KMS-11 (cell line): ENCODE data around the gene DGKB.

Experiments
- H2AFZ ChIP-seq: fragments of 200-600 bp; sonication (generic); 2 replicates; pipeline ENCODE4 v1.6.1; 2016; ENCODE audit warnings: antibody characterized with exemption, mixed run types, low read depth
- H3K27ac ChIP-seq: fragments of 200-600 bp; sonication (generic); 2 replicates; pipeline ENCODE4 v1.6.1; 2016; ENCODE audit warnings: mild to moderate bottlenecking, mixed run types
- H3K27me3 ChIP-seq: fragments of 200-600 bp; sonication (generic); 2 replicates; pipeline ENCODE4 v1.6.1; 2017; ENCODE audit warnings: mild to moderate bottlenecking, low read depth, mixed run types, moderate library complexity; ENCODE audit not compliant: insufficient read depth
- H3K36me3 ChIP-seq: fragments of 200-600 bp; sonication (generic); 2 replicates; pipeline ENCODE4 v1.6.1; 2017; ENCODE audit warnings: mild to moderate bottlenecking, mixed run types; ENCODE audit not compliant: insufficient read depth
- H3K4me1 ChIP-seq: fragments of 200-600 bp; sonication (generic); 2 replicates; pipeline ENCODE4 v1.6.1; 2016; ENCODE audit warnings: mild to moderate bottlenecking, low read depth, mixed run types; ENCODE audit not compliant: poor library complexity, severe bottlenecking
- H3K4me2 ChIP-seq: fragments of 200-600 bp; sonication (generic); 2 replicates; pipeline ENCODE4 v1.7.0; 2016; ENCODE audit warnings: mild to moderate bottlenecking, mixed run types
- H3K4me3 ChIP-seq: fragments of 200-600 bp; sonication (generic); IDR thresholded peaks from 2 replicates; pipeline ENCODE4 v1.6.1; 2017; ENCODE audit warnings: low read depth, low read length, mixed read lengths; ENCODE audit not compliant: insufficient read depth
- H3K79me2 ChIP-seq: fragments of 200-600 bp; sonication (generic); 2 replicates; pipeline ENCODE4 v1.6.1; 2016; ENCODE audit warnings: low read depth, mixed run types; ENCODE audit not compliant: insufficient read depth
- H3K9ac ChIP-seq: fragments of 200-600 bp; sonication (generic); 2 replicates; pipeline ENCODE4 v1.6.1; 2016; ENCODE audit warnings: mild to moderate bottlenecking, mixed run types
- H4K20me1 ChIP-seq: fragments of 200-600 bp; sonication (generic); 2 replicates; pipeline ENCODE4 v1.6.1; 2016; ENCODE audit warnings: mild to moderate bottlenecking, mixed run types; ENCODE audit not compliant: insufficient read depth
- CTCF ChIP-seq: fragments of 200-600 bp; sonication (generic); conservative IDR thresholded peaks from 2 replicates; pipeline ENCODE4 v1.6.1; 2017; ENCODE audit warnings: low read depth, mild to moderate bottlenecking, antibody characterized with exemption, low read length, moderate library complexity, mixed read lengths

Gene DGKB

GRCh38 chr7:14793151-14793550 lies 109.4 kb downstream of the DGKB start:
- Histone ChIP-seq H3K9ac (no peak overlapping the region), H3K79me2 (no peaks in the 10 kb centered on the region), H3K4me3 (no peak overlapping the region), H2AFZ (no peak overlapping the region), H3K4me2 (no peak overlapping the region), H4K20me1 (no peaks in the 10 kb centered on the region), H3K27me3 (no peaks in the 10 kb centered on the region), H3K36me3 (no peaks in the 10 kb centered on the region), H3K27ac (no peak overlapping the region), H3K4me1 (no peaks in the 10 kb centered on the region)
- TF ChIP-seq CTCF, result no peak

- no peaks in the 10 kb centered on the region for H3K4me1 ChIP-seq
- TF ChIP-seq CTCF, result no peak
- no peak overlapping the region for H3K4me3 ChIP-seq
- H3K4me2 ChIP-seq, result no peak overlapping the region
- no peak overlapping the region for H2AFZ ChIP-seq
- H3K36me3 ChIP-seq, result no peaks in the 10 kb centered on the region
- no peaks in the 10 kb centered on the region for H4K20me1 ChIP-seq
- no peak overlapping the region for H3K27ac ChIP-seq
- H3K27me3 ChIP-seq, result no peaks in the 10 kb centered on the region
- H3K79me2 ChIP-seq, result no peaks in the 10 kb centered on the region
- no peak overlapping the region for H3K9ac ChIP-seq
Measured at GRCh38 chr7:14787551-14787950, 115.0 kb downstream of the DGKB start.

- H3K4me2 ChIP-seq, result no peak overlapping the region
- H2AFZ ChIP-seq, result no peak overlapping the region
- no peaks in the 10 kb centered on the region for H4K20me1 ChIP-seq
- no peak overlapping the region for H3K27ac ChIP-seq
- no peaks in the 10 kb centered on the region for H3K36me3 ChIP-seq
- H3K4me3 ChIP-seq, result no peak overlapping the region
- H3K27me3 ChIP-seq, result no peaks in the 10 kb centered on the region
- TF ChIP-seq CTCF, result no peak
- H3K4me1 ChIP-seq, result no peaks in the 10 kb centered on the region
- H3K79me2 ChIP-seq, result no peaks in the 10 kb centered on the region
- no peak overlapping the region for H3K9ac ChIP-seq
Measured at GRCh38 chr7:14786314-14786895, 116.1 kb downstream of the DGKB start.

GRCh38 chr7:14777806-14778205 lies 124.7 kb downstream of the DGKB start:
- Histone ChIP-seq H4K20me1 (no peaks in the 10 kb centered on the region), H2AFZ (no peak overlapping the region), H3K27ac (no peak overlapping the region), H3K36me3 (no peaks in the 10 kb centered on the region), H3K9ac (no peak overlapping the region), H3K4me1 (no peaks in the 10 kb centered on the region), H3K4me2 (no peak overlapping the region), H3K27me3 (no peaks in the 10 kb centered on the region), H3K79me2 (no peaks in the 10 kb centered on the region), H3K4me3 (no peak overlapping the region)
- TF ChIP-seq CTCF, result no peak
